ENCODE measurements around the gene KRT17. TPM values are rescaled to one million over a fixed set of nuclear protein-coding genes. Genes with fewer than 3 reads are reported as not detected.
A peak's percentile ranks its signal among the peaks of the same experiment; 100 is the strongest.

KRT17 gene
- total RNA-seq (2014; rRNA removed; shearing (Covaris generic)), result 3,176 and 3,345 TPM in 2 replicates

DNA sequence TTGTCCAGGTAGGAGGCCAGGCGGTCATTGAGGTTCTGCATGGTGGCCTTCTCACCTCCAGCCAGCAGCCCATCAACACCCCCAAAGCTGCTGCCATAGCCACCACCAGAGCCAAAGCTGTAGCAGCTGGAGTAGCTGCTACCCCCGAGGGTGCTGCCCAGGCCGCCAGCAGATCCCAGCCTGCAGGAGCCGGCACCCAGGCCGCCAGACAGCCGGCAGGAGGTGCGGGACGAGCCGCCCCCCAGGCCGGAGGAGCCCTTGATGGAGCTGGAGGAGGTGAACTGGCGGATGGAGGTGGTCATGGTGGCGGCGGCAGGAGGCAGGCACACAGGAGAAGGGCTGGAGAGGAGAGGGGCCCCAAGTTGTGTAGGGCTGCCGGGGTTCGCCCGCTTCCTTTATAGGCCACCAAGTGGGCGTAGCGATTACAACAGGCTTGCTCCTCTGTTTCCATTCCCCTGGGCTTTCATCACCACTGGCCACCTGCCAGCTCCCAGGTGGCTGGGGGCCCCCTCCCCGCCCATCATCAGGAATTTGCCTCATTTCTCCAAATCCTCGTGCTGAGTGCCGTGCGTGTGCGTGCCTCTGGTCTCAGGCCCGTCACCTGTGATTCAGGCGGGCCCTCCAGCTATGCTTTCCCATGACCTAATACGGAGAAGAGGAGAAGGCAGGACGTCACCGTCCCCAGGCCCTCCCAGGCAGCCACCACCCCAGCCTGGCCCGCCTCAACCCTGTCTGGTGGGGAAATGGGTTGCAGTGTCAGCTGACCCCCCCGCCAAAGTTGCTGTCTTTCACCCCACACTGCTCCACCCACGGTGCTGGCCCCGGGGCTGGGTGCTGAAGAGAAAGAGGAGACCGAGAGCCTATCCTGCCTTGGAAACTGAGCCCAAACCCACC, at the start of gene KRT17:
Gene KRT17, minus strand, starts transcription at position 368 of the 894 bp plus-strand sequence. Its CDS starts 66 bp downstream, at position 302.
- DNase-seq (ENCODE audit: low read depth in 1 of 2, low spot score in 2 of 2), result peak; percentile 98 to 100
- H3K27me3 ChIP-seq (replicated peaks), result no peaks in the 10 kb centered on the region

DNA sequence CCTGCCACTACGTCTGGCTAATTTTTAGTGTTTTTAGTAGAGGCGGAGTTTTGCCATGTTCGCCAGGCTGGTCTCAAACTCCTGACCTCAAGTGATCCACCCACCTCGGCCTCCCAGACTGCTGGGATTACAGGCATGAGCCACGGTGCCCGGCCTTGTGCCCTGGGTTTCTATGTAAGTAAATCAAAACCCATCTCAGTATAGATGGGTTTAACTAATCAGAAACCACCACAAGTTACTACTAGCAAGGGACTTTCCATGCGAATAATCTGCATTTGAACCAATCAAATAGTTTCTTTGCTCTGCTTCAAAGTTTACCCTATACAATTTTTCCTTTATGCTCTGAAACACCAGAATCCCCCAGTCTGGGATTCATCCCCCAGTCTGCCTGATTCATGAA, 47.8 kb upstream of the KRT17 start:
- H3K36me3 ChIP-seq, result no peaks in the 10 kb centered on the region
- H3K4me1 ChIP-seq (replicated peaks), result no peaks in the 10 kb centered on the region
- no peak overlapping the region for H3K27ac ChIP-seq
- no peaks in the 10 kb centered on the region for H3K9me3 ChIP-seq (replicated peaks)
- no peak for DNase-seq (ENCODE audit: low read depth in 1 of 2, low spot score in 2 of 2)
- no peaks in the 10 kb centered on the region for H3K27me3 ChIP-seq (replicated peaks)
- H3K4me3 ChIP-seq, result no peak overlapping the region

More for the DNA sequence above, at the start of gene KRT17:
- H3K36me3 ChIP-seq, result peaks cover 40% of the 10 kb centered on the region
- H3K27ac ChIP-seq, result peak within 1 kb of the TSS; percentile 87
- peaks cover 61% of the 10 kb centered on the region for H3K4me1 ChIP-seq (replicated peaks)
- peak within 1 kb of the TSS; percentile 42 for H3K4me3 ChIP-seq
- no peaks in the 10 kb centered on the region for H3K9me3 ChIP-seq (replicated peaks)

DNA sequence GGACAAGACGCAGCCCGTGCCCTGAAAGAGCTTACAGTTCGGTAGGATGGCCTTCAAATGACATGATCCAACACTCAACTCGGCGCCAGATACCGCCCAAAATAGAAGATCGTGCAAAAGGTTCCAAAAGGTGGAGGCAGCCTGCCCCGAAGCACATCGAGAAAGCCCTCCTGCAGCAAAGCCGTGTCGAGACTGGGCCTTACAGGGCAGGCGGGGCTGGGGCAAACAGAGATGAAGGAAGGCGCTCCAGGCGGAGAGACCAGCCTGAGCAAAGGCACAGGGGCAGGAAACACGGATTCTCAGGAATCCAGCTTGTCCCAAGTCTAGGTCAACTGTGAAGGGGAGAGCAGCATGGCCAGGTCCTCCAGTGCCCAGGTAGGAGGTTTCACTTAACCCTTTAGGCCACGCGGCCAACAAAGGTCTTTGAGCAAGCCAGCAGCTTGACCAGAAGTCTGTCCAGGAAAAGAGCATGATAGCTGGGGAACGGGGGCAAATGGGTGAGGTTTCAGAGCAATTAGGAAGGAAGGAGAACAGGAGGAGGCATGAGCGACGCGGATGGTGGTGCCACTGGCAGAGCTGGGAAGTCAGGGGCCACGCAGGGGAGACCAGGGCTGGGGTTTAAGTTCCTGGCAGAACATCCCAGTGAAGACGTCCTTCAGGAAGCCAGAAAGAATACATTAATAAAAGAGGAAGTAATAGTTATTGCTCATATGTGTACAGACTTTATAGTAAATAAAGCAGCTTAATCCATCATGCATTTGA, 43.1 kb upstream of the KRT17 start:
- no peaks in the 10 kb centered on the region for H3K36me3 ChIP-seq
- no peak for DNase-seq (ENCODE audit: low read depth in 1 of 2, low spot score in 2 of 2)
- H3K27ac ChIP-seq, result no peak overlapping the region
- no peak overlapping the region for H3K4me3 ChIP-seq
- H3K9me3 ChIP-seq (replicated peaks), result no peaks in the 10 kb centered on the region
- peaks cover 10% of the 10 kb centered on the region for H3K4me1 ChIP-seq (replicated peaks)
- H3K27me3 ChIP-seq (replicated peaks), result no peaks in the 10 kb centered on the region

DNA sequence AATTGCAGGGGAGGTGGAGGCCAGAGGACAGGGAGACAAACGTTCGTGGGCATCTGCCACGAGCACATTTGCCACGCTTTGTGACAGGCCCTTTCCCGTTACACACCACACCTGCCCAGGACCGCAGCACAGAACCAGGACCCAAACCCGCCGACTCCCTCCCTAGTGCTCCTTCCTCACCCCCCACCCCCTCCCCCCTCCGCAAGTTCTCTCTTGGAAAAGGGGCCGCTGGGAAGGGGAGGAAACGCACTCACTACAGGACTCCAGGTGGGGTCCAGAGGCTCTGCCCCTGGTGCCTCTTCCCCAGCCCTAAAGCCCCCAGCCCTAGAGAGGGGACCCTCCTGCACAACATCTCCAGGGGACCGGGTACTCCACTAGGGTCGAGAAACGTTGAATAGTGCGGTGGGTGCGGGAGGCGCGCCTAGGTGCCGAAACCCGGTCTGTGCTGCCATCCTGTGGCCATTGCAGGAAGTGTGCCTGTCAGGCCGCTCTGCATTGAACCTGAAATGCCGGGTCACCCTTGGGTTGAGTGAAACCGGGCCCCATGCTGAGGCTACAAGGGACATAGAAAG, 42.4 kb upstream of the KRT17 start:
- peak overlapping the region; percentile 21; the same call in 1 of the 2 replicates for H3K4me3 ChIP-seq
- H3K9me3 ChIP-seq (replicated peaks), result no peaks in the 10 kb centered on the region
- H3K27ac ChIP-seq, result no peak overlapping the region
- H3K27me3 ChIP-seq (replicated peaks), result no peaks in the 10 kb centered on the region
- no peaks in the 10 kb centered on the region for H3K36me3 ChIP-seq
- peak; percentile 56 to 76 for DNase-seq (ENCODE audit: low read depth in 1 of 2, low spot score in 2 of 2)
- peaks cover 10% of the 10 kb centered on the region for H3K4me1 ChIP-seq (replicated peaks)

DNA sequence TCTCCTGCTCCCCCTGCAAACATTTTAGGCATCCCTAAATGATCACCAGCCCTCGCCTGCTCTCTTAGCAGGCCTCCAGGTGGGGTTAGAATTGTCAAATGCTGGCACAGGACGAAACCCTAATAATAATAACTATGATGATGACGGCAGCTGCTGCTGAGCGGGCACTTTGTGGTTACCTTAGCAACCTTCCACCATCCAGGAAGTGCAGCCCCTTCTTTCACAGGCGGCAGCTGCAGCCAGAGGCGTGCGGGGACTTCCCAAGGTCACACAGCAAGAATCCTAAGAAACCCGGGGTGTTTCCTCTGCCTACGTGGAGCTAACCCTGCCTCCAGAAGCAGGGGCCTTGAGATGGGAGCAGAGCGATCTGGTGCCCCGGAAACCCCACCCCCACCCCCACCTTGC, 41.9 kb upstream of the KRT17 start:
- peak overlapping the region; percentile 43; the same call in 1 of the 2 replicates for H3K27ac ChIP-seq
- DNase-seq (ENCODE audit: low read depth in 1 of 2, low spot score in 2 of 2), result no peak

DNA sequence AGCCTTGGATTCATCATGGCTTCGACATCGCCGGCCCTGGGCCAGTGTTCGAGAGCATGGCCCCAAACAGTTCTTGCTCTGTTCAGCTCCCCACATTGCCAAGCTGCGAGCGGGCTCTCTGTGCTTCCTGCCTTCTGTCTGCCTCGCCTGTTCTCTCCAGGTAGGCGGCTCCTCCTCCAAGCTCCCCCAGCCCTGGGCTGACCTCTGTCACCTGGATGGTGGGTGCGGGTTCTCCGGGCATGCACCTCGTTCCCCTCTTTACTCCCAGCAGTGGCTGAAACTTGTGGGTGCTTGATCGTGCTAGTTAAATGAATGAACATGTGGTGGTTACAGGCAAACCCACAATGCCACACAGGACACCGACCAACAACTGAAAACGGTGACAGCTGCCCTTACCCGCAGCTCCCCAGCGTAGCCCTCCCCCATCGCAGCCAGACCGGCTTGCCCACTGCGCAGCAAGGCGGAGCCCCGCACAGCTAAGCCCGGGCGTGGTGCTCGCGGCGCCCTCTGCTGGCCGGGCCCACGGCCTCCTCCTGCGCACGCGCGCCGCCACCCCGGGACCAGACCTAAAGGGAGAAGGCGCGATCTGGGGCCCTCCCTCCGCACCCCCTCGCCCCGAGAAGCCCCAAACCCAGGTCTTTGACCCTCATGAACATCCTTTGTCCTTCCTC, 41.3 kb upstream of the KRT17 start:
- H3K9me3 ChIP-seq (replicated peaks), result no peaks in the 10 kb centered on the region
- peak; percentile 77 to 84 for DNase-seq (ENCODE audit: low read depth in 1 of 2, low spot score in 2 of 2)
- peak overlapping the region; percentile 43; the same call in 1 of the 2 replicates for H3K27ac ChIP-seq
- H3K36me3 ChIP-seq, result no peaks in the 10 kb centered on the region
- peaks cover 10% of the 10 kb centered on the region for H3K4me1 ChIP-seq (replicated peaks)
- no peaks in the 10 kb centered on the region for H3K27me3 ChIP-seq (replicated peaks)
- peak overlapping the region; percentile 23 for H3K4me3 ChIP-seq

More for the DNA sequence above, 41.9 kb upstream of the KRT17 start:
- no peaks in the 10 kb centered on the region for H3K9me3 ChIP-seq (replicated peaks)
- H3K27me3 ChIP-seq (replicated peaks), result no peaks in the 10 kb centered on the region
- H3K4me1 ChIP-seq (replicated peaks), result peaks cover 10% of the 10 kb centered on the region
- H3K4me3 ChIP-seq, result peak overlapping the region; percentile 23; the same call in 1 of the 2 replicates
- no peaks in the 10 kb centered on the region for H3K36me3 ChIP-seq

DNA sequence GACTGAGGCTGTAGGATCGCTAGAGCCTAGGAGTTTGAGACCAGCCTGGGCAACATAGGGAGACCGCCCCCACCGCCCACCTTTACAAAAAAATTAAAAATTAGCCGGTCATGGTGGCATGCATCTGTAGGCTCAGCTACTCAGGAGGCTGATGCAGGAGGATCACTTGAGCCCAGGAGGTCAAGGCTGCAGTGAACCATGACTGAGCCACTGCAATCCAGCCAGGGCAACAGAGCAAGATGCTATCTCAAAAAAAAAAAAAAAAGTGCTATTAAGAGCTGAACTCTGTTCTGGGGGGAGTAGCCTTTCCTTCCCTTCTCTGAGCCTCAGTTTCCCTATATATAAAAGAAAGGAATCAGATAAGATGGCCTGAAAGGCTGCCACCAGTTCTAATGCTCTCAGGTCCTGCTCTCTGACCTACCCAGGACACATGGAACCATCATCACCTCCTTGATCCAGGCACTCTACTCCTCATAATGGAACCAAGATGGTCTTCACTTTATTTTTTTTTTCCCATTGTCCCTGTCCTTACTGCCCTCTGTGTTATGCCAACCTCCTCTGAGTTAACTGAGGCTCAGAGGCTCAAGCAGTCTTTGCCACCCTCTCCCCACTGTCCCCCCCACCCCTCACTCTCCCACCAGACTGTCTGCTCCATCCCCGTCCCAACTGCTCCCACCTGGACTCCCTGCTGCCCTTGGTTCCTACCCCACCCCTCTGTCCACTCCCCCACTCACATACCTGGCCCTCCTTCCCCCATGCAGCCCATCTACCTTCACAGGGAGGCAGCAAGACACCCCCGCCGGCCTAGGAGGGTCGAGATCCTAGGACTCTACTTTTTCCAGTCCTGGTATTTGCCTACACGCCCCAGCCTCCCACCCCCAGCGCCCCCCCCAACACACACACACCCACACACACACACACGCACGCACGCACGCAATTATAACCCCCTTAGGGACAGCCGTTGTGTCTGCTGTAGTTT, 40.5 kb upstream of the KRT17 start:
- no peak overlapping the region for H3K4me3 ChIP-seq
- H3K27ac ChIP-seq, result no peak overlapping the region
- H3K27me3 ChIP-seq (replicated peaks), result no peaks in the 10 kb centered on the region
- DNase-seq (ENCODE audit: low read depth in 1 of 2, low spot score in 2 of 2), result no peak
- H3K4me1 ChIP-seq (replicated peaks), result peaks cover 10% of the 10 kb centered on the region
- H3K36me3 ChIP-seq, result no peaks in the 10 kb centered on the region
- H3K9me3 ChIP-seq (replicated peaks), result no peaks in the 10 kb centered on the region

DNA sequence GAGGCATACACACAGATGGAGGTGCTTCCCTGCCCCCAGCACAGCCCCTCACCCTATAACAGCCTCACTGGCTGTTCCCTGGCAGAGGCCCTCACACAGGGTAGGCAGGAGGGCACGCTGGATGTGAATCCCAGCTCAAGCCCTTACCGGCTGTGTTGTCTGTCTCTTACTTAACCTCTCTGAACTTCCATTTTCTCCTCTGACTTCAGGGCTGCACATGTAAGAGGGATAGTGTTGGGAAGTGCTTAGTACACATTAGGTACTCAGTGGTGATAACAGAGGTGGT, 39.7 kb upstream of the KRT17 start:
- Histone ChIP-seq H3K36me3 (no peaks in the 10 kb centered on the region), H3K4me1 (replicated peaks) (peaks cover 10% of the 10 kb centered on the region), H3K9me3 (replicated peaks) (no peaks in the 10 kb centered on the region), H3K27me3 (replicated peaks) (no peaks in the 10 kb centered on the region), H3K27ac (no peak overlapping the region), H3K4me3 (no peak overlapping the region)
- no peak for DNase-seq (ENCODE audit: low read depth in 1 of 2, low spot score in 2 of 2)

DNA sequence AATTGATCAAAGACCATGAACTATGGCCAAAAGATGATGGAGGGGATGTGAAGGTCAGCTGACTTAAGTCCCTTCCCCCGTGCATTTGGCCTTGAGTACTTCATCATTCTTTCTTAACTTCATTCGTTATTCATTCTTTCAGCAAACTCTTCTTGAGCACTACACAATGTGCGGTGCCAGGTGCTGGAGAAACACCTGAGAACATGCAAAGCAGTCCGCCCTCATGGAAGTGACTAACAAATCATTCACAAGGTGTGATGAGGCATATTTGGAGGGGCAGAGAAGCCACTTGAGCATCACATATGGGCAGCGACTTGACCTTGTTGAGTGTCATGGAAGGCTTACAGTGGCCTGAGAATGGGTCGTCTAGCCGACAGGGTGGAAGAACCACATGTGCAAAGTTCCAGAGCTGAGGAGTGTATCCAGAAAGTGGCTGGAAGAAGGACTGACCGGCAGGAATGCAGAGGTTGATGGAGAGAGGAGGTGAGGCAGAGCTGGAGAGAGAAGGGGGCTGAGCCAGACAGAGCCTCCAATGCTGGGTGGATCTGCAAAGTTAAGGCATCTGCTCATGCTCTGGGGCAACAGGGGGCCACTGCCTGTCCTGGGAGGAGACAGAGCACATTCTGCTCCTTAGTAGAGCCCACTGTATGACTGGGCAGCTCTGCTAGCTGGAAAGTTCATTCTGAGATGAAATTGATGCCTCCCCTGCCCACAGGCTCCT, 39.2 kb upstream of the KRT17 start:
- Histone ChIP-seq H3K27me3 (replicated peaks) (no peaks in the 10 kb centered on the region), H3K36me3 (no peaks in the 10 kb centered on the region), H3K4me1 (replicated peaks) (peaks cover 10% of the 10 kb centered on the region), H3K4me3 (no peak overlapping the region), H3K9me3 (replicated peaks) (no peaks in the 10 kb centered on the region), H3K27ac (no peak overlapping the region)
- DNase-seq (ENCODE audit: low read depth in 1 of 2, low spot score in 2 of 2), result no peak

DNA sequence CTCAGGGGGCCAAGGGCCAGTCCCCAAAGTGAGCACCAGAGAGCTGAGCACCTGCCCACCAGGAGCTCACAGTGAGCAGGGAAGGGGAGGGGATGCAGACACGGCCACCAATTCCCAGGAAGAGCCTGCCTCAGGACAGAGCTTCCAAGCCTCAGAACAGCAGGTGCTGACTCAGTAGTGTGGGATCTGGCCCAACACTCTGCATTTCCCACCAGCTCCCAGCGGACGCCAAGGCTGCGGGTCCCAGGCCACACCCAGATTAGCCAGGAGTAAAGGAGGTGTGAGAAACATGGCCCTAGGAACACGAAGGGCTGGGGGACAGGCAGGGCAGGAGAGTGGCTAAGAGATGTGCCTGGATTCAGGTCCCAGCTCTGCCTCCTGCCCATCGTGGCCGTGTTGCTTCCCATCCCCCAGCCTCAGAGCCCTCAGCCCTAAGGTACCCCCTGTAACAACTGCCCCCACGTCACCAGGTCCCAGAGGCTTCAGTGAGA, 35.9 kb upstream of the KRT17 start:
- Histone ChIP-seq H3K4me3 (no peak overlapping the region), H3K4me1 (replicated peaks) (no peaks in the 10 kb centered on the region), H3K9me3 (replicated peaks) (no peaks in the 10 kb centered on the region), H3K27me3 (replicated peaks) (no peaks in the 10 kb centered on the region), H3K36me3 (no peaks in the 10 kb centered on the region), H3K27ac (no peak overlapping the region)
- DNase-seq (ENCODE audit: low read depth in 1 of 2, low spot score in 2 of 2), result no peak

DNA sequence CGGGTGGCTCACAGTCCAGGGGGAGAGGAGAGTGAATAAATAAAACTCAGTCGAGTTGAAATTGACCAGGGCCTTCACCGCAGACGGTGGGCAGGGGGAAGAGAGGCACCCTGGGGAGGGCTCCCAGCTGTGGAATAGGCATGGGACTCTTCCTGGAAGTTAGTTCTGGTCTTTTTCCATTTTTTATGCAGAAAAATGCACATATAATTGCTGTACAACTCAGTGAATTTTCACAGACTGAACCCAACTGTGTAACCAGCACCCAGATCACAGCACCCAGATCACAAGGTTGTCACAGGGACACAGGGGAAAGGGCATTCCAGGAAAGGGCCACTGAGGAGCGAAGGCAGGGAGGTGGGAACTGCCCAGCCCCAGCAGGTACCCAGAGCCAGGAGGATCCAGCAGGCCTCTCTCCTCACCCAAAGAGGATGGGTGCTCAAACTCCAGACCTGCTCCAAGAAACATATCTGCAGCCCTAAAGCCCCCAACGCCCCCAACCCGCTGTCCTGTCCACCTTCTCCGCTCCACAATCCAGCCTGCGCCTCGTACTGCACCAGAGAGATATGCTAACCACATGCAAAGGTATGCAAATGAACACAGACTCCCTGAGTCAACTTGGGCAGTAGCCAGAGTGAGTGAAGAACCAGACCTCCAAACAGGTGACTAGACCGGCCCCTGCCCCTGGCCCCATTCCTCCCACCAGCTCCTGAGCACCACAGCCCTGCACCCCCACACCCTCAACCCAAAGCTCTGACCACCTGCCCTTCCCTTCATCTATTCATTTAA, 35.2 kb upstream of the KRT17 start:
- H3K4me3 ChIP-seq, result no peak overlapping the region
- no peaks in the 10 kb centered on the region for H3K36me3 ChIP-seq
- no peaks in the 10 kb centered on the region for H3K9me3 ChIP-seq (replicated peaks)
- DNase-seq (ENCODE audit: low read depth in 1 of 2, low spot score in 2 of 2), result peak in 1 of 2 experiments; percentile 36
- no peaks in the 10 kb centered on the region for H3K27me3 ChIP-seq (replicated peaks)
- no peaks in the 10 kb centered on the region for H3K4me1 ChIP-seq (replicated peaks)
- H3K27ac ChIP-seq, result no peak overlapping the region
